Measurements from ENCODE around the gene ETHE1. TPM values are rescaled to one million over a fixed set of nuclear protein-coding genes. Genes with fewer than 3 reads are reported as not detected.
"Not testable (repeated sequence)": the region's sequence is repeated elsewhere in the genome, so short reads cannot be mapped to it uniquely, and the experiment has no call there.

The ETHE1 gene
- total RNA-seq, 1 donor = 78.2 TPM

GRCh38 chr19:43552198-43552450 lies 25.1 kb upstream of the ETHE1 start:
- TF ChIP-seq CTCF (IDR thresholded peaks at IDR 0.05; ENCODE audit: insufficient read depth, low read length) = no peak
- no peak overlapping the region for H3K4me3 ChIP-seq (ENCODE audit: low read depth, low read length)
- DNase-seq (ENCODE audit: low read depth) = no peak

DNA sequence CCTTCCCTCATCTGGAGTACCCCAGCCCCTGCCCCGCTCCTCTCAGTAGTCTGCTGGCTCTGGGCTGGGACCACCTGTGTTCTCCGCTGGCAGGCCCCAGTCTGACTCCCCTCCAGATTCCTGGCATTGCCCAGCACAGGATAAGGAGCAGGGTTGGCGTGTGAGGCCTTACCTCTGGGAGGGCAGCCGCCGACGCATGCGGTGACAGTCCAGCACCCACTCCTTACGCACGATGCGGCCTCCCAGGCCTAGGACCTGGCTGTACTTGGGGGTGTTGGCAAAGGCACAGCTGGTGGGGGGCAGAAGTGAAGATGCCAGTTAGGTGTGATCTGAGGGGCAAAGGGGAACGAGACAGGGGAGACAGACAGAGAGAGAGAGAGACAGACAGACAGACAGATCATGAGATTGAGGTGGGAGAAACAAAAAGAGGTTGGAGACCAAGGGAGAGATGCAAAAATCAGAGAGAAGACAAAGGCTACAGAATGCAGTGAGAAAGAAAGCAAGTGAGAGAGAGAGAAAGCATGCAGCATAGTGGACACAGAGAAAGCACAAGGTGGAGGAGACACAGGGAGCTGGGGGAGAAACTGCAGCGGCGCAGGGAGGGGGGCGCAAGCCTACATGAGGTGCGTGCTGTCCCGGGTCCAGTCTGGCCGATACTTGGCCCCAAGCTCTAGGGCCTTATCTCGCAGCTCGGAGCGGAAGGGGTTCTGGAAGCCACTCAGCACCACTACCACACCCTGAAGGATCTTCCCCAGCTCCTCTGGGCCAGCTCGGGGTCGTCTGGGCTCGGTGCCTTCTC lies 24.6 kb upstream of the ETHE1 start:
- TF ChIP-seq CTCF (IDR thresholded peaks at IDR 0.05; ENCODE audit: insufficient read depth, low read length) = no peak

DNA sequence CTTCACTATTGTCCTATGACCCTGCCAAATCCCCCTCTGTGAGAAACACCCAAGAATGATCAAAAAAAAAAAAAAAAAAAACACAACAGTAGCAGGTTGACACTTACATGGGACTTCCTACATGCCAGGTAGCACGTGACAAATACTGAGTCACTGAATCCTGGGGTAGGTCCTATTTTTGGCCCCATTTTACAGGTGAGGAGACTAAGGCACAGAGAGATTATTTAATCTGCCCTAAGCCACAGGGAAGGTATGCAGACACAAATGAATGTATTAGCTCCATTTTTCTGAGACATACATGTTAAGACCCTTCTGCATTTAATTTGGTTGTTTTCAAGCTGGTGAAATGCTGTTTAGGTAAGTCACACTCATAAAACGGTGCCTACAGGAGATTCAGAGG lies 21.7 kb upstream of the ETHE1 start:
- DNase-seq (ENCODE audit: low read depth) = no peak
- H3K4me3 ChIP-seq (ENCODE audit: low read depth, low read length) = no peak overlapping the region
- no peak for TF ChIP-seq CTCF (IDR thresholded peaks at IDR 0.05; ENCODE audit: insufficient read depth, low read length)

More for the DNA sequence above, 24.6 kb upstream of the ETHE1 start:
- no peak for DNase-seq (ENCODE audit: low read depth)
- H3K4me3 ChIP-seq (ENCODE audit: low read depth, low read length) = no peak overlapping the region

DNA sequence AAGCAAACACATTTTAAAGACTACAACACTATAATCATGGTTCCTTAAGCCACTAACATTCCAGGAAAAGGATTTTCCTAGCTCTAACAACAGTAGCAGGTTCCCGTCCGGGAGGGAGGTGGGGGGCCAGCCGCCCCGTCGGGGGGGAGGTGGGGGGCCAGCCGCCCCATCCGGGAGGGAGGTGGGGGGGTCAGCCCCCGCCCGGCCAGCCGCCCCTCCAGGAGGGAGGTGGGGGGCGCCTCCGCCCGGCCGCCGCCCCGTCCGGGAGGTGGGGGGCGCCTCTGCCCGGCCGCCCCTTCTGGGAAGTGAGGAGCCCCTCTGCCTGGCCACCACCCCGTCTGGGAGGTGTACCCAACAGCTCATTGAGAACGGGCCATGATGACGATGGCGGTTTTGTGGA lies 20.9 kb upstream of the ETHE1 start:
- DNase-seq (ENCODE audit: low read depth); H3K4me3 ChIP-seq (ENCODE audit: low read depth, low read length): not testable (repeated sequence)

- no peak for DNase-seq (ENCODE audit: low read depth)
- no peak overlapping the region for H3K4me3 ChIP-seq (ENCODE audit: low read depth, low read length)
- no peak for TF ChIP-seq CTCF (IDR thresholded peaks at IDR 0.05; ENCODE audit: insufficient read depth, low read length)
Observed at GRCh38 chr19:43546581-43546980, 19.6 kb upstream of the ETHE1 start.

GRCh38 chr19:43545981-43546380 lies 19.0 kb upstream of the ETHE1 start:
- no peak for TF ChIP-seq CTCF (IDR thresholded peaks at IDR 0.05; ENCODE audit: insufficient read depth, low read length)
- no peak for DNase-seq (ENCODE audit: low read depth)
- no peak overlapping the region for H3K4me3 ChIP-seq (ENCODE audit: low read depth, low read length)

- TF ChIP-seq CTCF (IDR thresholded peaks at IDR 0.05; ENCODE audit: insufficient read depth, low read length) = no peak
- DNase-seq (ENCODE audit: low read depth) = no peak
- no peak overlapping the region for H3K4me3 ChIP-seq (ENCODE audit: low read depth, low read length)
Observed at GRCh38 chr19:43545276-43545675, 18.3 kb upstream of the ETHE1 start.
